ENCODE results near the gene MYO15B.
"Not testable (repeated sequence)": the region's sequence is repeated elsewhere in the genome, so short reads cannot be mapped to it uniquely, and the experiment has no call there.

MYO15B gene

DNA sequence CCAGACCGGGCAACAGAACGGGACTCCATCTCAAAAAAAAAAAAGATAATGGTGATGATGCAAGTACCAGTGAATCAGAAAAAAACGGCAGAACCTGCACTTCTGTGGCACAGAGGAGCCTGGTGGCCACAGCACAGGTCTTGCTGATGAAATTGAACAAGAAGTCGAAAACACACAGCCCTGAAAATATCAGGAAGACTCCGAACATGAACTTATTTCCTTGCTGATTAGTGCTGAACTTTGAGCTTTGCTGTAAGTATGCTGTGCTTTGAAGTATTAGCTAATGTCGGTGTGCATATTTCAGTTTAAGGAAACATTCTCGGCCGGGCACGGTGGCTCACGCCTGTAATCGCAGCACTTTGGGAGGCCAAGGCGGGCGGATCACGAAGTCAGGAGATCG is 10.9 kb upstream of the MYO15B start:
- no peak for DNase-seq

DNA sequence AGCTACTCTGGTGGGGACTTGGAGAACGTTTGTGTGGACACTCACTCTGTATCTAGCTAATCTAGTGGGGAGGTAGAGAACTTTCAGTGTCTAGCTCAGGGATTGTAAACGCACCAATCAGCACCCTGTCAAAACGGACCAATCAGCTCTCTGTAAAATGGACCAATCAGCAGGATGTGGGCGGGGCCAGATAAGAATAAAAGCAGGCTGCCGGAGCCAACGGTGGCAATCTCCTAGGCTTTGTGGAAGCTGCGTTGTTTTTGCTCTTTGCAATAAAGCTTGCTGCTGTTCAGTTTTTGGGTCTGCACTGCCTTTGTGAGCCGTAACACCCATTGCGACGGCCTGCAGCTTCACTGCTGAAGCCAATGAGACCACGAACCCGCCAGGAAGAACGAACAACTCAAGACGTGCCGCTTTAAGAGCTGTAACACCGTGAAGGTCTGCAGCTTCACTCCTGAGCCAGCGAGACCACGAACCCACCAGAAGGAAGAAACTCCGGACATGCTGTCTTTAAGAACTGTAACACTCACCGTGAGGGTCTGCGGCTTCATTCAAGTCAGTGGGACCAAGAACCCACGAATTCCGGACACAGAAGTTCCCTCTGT is 6.4 kb upstream of the MYO15B start:
- DNase-seq = not testable (repeated sequence)

DNA sequence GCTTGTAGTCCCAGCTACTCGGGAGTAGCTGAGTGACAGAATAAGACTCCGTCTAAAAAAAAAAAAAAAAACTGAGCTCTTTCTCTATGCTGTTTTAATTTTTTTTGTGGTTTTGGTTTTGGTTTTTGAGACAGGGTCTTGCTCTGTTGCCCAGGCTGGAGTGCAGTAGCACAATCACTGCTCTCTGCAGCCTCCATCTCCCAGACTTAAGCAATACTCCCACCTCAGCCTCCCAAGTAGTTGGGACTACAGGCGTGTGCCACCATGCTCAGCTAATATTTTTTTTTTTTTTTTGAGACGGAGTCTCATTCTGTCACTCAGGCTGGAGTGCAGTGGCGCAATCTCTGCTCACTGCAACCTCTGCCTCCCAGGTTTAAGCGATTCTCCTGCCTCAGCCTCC is 4.4 kb upstream of the MYO15B start:
- DNase-seq = not testable (repeated sequence)

DNA sequence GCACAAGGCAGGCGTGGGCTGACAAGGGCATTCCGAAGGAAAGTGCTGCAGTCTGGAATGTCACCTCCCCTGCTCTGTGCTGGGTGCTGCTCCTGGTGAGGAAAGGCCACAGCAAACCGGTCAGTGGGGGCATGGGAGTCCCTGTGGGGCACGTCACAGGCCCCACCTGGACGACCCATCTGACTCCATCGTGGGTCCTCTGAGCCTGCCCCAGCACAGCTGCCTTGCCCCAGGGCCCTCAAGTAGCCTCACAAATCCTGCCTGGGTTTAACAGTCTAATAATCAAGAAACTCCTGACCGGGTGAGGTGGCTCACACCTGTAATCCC is 2.8 kb upstream of the MYO15B start:
- no peak for DNase-seq

DNA sequence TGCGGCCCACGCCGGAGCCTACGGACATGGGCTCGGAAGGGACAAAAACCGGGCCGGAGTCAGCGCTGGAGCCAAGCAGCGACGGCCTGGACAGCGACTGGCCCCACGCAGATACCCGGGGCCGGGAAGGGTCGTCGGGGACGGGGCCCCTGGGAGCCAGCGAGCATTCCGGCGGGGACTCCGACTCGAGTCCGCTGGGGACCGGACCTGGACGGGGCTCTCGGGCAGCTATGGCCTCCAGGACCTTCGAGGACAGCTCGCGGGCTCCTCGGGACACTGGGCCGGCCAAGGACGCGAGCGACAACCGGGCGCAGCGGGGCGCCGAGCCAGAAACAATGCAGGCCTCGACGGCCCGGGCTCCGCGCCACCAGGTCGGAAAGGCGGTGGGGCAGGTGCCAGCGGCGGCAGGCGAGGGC is 1.0 kb downstream of the MYO15B start:
- peak; percentile 81 for DNase-seq

DNA sequence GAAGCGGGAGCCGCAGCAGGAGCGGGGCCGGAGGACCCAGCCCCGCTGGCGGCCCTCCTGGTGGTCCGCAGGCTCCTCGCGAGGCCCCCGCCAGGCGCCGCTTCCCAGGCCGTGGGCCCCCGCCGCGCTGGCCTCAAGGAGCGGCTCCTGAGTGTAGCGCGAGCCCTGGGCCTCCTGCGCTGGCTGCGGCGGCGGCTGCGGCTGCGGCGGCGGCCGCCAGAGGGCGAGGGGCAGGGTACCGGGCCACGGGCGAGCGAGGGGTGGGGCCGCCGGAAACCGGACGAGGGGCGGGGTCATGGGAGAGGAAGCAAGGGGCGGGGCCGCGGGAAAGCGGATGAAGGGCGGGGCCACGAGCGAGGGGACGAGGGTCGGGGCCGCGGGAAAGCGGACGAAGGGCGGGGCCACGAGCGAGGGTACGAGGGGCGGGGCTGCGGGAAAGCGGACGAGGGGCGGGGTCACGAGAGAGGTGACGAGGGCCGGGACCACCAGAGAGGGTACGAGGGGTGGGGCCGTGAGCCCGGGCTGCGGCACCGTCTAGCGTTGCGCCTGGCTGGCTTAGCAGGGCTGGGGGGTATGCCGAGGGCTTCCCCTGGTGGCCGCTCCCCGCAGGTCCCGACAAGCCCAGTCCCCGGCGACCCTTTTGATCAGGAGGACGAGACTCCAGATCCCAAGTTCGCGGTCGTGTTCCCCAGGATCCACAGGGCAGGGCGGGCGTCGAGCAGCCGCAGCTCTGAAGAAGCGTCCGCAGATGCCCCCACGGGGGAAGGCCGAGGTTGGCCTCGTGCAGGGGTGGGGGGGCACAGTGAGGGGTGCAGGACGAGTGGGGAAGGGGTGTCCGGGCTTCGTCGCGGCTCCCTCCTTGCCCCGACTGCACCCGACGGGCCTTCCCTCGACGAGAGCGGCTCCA is 1.7 kb downstream of the MYO15B start:
- peak; percentile 98 for DNase-seq

DNA sequence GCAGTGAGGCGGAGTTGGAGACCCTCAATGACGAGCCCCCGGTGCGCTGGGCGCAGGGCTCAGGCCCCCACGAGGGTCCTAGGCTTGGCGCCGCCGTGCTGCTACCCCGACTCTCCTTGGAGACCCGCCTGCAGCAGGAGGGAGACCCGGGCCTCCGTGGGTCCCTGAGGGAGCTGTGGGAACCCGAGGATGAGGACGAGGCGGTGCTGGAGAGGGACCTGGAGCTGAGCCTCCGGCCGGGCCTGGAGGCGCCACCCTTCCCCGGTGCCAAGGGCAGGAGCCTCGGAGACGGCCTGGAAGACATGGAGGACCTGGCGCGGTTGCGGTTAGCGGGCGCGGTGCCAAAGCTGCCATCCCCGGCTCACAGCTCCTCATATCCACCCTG is 2.3 kb downstream of the MYO15B start:
- DNase-seq = no peak

DNA sequence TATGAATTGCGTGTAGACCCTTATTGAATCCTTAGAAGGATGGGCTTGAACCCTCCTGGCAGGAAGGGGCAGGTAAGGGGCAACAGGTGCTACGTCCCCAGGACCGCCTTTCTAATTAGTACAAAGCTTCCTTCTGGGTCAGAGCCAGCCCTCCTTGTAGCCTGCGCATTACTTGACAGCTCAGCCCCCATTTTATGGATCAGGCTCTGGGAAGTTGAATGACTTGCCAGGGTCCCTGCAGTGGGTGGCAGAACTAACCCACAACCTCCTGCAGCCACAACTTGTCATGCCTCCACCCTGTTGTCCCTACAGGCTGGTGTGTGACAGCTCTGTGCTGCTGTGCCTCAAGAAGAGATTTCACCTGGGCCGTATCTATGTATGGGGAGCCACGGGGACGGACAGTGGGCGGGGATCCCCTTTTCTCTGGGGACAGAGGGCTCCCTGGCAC is 2.7 kb downstream of the MYO15B start:
- no peak for DNase-seq

DNA sequence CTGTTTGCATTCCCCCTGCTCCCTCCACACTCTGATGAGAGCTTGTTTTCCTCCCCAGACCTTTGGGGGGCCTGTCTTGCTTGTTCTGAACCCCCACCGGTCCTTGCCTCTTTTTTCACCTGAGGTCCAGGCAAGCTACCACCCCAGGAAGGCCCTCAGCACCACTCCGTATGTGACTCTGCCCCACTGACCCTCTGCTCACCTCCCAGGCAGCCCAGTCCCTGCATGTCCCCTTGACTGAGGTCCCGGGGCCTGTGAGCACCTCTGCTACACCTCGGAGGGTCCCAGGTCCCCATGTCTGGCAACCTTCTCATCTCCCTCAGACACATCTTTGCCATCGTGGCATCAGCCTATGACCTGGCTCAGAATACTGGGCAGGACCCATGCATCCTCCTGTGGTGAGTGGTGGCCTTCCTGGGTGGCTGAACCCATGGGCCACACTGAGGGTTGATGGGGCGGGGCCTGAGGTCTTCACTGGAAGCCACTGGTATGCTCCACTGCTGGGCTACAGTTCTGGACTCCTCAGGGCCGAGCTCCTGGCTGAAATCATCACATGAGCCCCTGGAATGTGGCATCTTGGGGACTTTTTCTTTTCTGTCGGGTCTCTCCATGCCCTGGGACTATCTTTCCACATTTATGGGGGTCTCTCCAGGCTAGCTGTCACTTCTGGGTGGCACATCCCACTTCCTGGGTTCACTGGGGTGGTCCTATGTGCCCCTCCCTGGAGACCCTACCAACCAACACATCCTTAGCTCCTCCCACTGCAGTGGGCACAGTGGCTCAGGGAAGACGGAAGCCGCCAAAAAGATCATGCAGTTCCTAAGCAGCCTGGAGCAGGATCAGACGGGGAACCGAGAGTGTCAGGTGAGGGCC is 3.5 kb downstream of the MYO15B start:
- no peak for DNase-seq

DNA sequence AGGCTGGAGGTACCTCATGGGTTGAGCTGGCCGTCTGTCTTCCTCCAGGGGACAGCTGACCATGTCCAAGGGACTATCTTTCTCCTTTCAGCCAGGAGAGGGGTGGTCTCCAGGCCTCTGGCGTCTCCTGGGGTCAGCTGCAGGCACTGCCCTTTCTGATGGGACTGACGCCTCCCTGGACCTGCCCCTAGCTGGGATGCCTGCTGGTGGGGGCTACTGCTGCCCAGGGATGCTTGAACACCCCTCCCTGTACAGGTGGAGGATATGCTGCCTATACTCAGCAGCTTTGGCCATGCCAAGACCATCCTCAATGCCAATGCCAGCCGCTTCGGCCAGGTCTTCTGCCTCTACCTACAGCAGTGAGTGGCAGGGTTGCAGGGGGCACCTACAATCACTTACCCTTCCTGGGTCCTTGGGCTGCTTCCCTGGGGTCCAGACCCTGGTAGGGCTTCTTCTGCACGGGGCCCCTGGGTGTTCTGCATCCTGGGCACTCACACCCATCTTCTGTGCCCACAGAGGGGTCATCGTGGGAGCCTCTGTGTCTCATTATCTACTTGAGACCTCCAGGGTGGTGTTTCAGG is 4.2 kb downstream of the MYO15B start:
- DNase-seq = no peak

DNA sequence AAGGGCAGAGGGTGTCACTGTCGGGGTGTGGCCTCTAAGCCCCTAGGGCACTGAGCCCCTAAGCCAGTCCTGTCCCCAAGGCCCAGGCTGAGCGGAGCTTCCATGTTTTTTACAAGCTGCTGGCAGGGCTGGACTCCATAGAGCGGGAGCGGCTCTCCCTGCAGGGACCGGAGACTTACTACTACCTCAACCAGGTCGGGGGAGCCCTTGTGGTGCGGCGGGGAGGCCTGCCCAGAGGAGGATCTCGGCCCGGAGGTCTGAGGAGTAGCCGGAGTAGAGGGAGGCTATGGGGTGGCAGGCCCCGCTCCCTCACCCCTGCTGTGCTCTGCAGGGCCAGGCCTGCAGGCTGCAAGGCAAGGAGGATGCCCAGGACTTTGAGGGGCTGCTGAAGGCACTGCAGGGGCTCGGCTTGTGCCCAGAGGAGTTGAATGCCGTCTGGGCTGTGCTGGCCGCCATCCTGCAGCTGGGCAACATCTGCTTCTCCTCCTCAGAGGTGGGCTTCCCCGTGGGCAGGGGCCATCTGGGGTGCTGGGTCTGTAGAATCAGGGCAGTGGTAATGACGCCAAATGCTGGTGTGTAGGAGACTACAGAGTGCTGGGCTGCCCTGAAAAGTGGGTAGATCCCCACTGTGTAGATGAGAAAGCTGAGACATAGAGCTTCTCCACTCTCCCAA is 4.9 kb downstream of the MYO15B start:
- DNase-seq = no peak

DNA sequence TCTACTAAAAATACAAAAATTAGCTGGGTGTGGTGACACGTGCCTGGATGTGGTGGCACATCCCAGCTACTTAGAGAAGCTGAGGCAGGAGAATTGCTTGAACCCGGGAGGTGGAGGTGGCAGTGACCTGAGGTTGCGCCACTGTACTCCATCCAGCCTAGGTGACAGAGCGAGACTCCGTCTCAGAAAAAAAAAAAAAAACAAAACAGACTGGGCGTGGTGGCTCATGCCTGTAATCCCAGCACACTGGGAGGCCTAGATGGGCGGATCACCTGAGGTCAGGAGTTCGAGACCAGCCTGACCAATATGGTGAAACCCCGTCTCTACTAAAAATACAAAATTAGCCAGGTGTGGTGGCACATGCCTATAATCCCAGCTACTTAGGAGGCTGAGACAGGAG is 5.8 kb downstream of the MYO15B start:
- not testable (repeated sequence) for DNase-seq

DNA sequence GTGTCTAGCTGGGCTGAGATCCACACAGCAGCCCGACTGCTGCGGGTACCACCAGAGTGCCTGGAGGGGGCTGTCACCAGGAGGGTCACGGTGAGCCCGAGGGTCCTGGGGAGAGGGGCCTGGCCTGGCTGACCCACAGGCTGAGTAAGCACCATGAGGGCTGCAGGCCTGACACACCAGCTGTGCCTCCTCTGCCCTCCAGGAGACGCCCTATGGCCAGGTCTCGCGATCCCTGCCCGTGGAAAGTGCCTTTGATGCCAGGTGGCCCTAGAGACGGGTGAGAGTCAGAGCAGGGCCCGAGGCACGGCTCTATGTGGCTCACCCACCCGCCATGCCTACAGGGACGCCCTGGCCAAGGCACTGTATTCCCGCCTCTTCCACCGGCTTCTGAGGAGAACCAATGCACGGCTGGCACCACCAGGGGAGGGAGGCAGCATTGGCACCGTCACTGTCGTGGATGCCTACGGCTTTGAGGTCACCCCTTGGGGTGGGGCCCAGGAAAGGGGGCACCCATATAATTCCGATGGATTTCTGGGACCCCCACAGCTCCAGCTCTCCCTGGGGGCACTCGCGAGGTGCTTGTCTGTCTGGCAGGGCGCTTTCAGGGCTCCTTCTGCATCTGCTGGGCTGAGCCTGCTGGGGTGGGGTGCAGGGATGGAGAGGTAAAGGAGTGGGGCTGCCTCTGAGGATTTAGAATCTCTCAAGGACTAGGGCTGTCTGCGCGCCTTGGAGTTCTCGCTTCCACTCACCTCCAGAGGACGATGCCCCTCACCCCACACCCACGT is 7.1 kb downstream of the MYO15B start:
- DNase-seq = no peak

DNA sequence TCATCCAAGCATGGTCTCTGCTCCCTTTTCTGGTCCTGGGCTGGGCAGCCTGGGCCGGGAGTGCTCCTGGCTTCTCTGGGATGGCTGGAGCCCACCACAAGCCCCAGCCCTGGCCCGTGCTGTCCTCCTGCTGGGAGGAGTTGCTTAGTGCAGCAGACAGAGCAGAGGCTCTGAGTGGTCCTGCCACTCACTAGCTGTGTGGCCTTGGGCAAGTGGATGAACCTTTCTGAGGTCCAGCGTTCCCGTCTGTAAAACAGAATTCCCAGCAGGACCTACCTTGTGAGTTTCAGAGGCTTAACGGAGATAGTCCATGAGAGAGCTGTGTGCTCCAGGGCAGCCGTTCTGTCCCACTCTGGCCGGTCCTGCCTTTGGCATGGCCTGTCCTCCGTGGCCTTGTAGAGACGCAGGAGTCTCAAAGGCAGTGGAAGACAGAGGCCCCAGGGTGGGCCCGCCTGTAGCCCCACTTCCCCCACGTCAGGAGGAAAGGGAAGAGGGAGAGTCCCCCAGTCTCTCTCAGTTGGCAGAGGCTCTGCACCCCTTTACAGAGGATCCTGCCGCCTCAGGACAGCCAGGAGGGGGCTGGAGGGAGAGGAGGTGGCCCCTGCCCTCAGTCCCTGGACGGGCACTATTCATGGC is 7.8 kb downstream of the MYO15B start:
- no peak for DNase-seq

DNA sequence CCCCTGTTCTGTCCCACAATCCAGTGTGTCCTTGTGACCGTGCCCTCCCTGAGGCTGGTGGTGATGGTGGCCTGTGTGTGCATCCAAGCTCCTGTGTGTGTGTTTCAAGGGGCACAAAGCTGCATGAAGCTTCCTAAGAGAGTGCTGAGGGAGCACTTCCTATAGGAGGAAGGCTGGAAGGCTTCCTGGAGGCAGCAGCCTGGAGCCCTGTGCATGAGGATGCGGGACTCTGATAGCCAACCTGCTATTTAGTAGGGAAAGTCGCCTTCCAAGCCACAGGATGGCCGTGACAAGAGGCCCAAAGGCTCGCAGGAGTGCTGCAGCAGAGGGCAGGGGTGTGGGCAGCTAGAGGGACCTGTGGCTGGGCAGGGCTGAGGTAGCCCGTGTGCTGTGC is 8.3 kb downstream of the MYO15B start:
- DNase-seq = no peak

DNA sequence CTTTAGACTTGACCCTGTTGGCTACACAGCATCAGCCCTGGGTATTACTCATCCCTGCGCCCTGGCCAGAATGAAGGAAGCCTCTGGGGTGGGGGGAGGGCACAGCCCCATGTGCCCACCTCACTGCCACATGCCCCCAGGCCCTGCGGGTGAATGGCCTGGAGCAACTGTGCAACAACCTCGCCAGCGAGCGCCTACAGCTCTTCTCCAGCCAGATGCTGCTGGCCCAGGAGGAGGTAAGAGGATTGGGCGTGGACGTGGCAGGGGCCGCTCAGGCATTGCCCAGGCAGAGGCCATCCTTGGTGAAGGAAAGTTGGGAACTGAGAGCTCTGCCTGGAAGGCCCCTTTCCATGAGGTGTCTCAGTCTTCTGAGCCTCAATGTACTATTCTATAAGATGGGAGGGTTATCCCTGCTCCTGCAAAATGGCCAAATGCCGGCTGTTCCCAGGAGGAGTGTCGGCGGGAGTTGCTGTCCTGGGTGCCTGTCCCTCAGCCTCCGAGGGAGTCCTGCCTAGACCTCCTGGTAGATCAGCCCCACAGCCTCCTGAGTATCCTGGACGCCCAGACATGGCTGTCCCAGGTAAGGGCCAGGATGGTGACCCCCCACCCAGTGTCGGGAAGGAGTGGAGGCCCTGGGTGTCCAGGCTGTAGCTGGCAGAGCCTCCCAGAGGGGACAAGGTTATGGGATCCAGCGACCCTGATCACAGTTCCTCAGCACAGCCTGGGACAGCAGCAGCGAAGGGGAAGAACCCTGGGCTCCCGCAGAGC is 8.9 kb downstream of the MYO15B start:
- no peak for DNase-seq

DNA sequence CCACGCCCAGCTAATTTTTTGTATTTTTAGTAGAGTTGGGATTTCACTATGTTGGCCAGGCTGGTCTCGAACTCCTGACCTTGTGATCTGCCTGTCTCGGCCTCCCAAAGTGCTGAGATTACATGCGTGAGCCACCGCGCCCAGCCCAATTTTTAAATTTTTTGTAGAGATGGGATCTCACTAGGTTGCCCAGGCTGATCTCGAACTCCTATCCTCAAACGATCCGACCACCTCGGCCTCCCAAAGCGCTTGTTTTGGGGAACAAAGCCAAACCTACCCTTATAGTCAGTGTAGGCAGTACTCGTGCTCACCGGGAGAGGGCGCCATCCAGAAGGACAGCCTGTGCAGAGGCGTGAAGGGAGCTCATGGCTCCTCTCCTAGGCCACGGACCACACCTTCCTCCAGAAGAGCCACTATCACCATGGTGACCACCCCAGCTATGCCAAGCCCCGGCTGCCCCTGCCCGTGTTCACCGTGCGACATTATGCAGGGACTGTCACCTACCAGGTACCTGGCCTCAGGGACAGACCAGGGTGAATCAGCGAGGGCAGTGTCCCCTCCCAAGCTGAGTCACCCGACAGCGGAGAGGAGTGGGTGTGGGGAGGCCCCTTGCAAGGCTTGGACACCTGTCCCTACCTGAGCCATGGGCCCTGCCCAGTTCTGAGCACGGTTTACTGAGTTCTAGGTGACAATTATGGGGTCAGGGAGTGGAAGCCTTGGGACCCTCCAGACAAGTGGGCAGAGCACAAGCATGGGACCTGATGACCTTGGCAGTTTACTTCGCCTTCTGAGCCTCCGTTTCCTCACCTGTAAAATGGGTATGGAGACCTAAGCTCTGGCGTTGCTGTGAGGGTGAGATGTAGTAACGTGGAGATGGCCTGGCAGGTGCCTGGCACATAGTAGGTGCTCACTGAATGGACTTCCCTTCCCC is 13.7 kb downstream of the MYO15B start:
- no peak for DNase-seq

DNA sequence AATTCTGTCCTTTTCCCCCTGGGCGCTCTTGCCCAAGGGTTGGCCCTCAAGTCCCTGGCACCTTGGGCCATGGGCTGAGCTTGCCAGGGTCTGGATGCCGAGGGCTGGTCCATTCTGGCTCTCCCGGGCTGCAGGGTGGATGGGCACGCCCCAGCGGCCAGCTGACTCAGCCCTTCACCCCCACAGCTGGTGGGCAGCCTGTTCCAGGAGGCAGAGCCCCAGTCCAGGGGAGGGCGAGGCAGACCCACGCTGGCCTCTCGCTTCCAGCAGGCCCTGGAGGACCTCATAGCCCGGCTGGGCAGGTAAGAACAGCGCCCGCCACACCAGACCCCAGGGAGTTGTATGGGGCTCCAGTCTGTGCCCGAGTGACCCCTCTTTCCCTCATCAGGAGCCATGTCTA is 15.0 kb downstream of the MYO15B start:
- no peak for DNase-seq

DNA sequence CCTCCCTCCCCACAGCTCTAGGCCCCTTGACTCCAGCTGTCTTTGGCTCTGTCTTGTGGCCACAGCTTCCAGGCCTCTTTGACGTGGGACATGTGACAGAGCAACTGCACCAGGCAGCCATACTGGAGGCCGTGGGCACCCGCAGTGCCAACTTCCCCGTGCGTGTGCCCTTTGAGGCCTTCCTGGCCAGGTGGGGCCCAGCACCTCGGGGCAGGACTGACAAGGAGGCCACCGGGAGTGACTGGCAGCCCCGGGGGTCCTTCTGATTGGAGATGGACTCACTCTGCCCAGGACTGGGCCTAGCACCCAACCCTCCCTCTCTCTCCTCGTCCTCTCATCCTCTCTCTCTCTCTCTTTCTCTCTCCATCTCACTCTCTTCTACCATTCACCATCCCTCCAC is 15.5 kb downstream of the MYO15B start:
- no peak for DNase-seq
